Activated gamma-delta T cell treated with anti-CD3 and anti-CD28 coated beads, Interleukin-2, amount 50 U/mL, for 16 hours (primary cell): Measurements from ENCODE around the gene HMCN2.

Experiments
- DNase-seq: peaks from one replicate; pipeline ENCODE4 v3.0.0-alpha.2; 2020; ENCODE audit warnings: low read depth

The HMCN2 gene

GRCh38 chr9:130366072-130366471 is 100.5 kb downstream of the HMCN2 start:
- DNase-seq: no peak

- DNase-seq: no peak
Observed at GRCh38 chr9:130366888-130367550, 101.5 kb downstream of the HMCN2 start.

GRCh38 chr9:130368631-130369103 is 103.1 kb downstream of the HMCN2 start:
- DNase-seq: no peak

GRCh38 chr9:130370226-130370625 is 104.7 kb downstream of the HMCN2 start:
- no peak for DNase-seq

- no peak for DNase-seq
Observed at GRCh38 chr9:130371196-130371966, 105.8 kb downstream of the HMCN2 start.

- no peak for DNase-seq
Observed at GRCh38 chr9:130372057-130372456, 106.5 kb downstream of the HMCN2 start.

GRCh38 chr9:130373679-130374325 is 108.2 kb downstream of the HMCN2 start:
- DNase-seq: no peak

GRCh38 chr9:130377612-130378011 is 112.1 kb downstream of the HMCN2 start:
- no peak for DNase-seq

GRCh38 chr9:130378875-130379648 is 113.5 kb downstream of the HMCN2 start:
- no peak for DNase-seq

- DNase-seq: no peak
Observed at GRCh38 chr9:130379649-130379970, 114.0 kb downstream of the HMCN2 start.

GRCh38 chr9:130380920-130381469 is 115.4 kb downstream of the HMCN2 start:
- no peak for DNase-seq

- no peak for DNase-seq
Observed at GRCh38 chr9:130381660-130382059, 116.1 kb downstream of the HMCN2 start.

- DNase-seq: no peak
Observed at GRCh38 chr9:130382096-130382495, 116.5 kb downstream of the HMCN2 start.

- DNase-seq: no peak
Observed at GRCh38 chr9:130382636-130383349, 117.2 kb downstream of the HMCN2 start.

- DNase-seq: no peak
Observed at GRCh38 chr9:130383350-130383715, 117.8 kb downstream of the HMCN2 start.

GRCh38 chr9:130383979-130384676 is 118.6 kb downstream of the HMCN2 start:
- no peak for DNase-seq

GRCh38 chr9:130385257-130385656 is 119.7 kb downstream of the HMCN2 start:
- no peak for DNase-seq

- no peak for DNase-seq
Observed at GRCh38 chr9:130387398-130387797, 121.8 kb downstream of the HMCN2 start.

GRCh38 chr9:130387905-130388304 is 122.3 kb downstream of the HMCN2 start:
- DNase-seq: no peak

- no peak for DNase-seq
Observed at GRCh38 chr9:130390390-130390789, 124.8 kb downstream of the HMCN2 start.

- no peak for DNase-seq
Observed at GRCh38 chr9:130390986-130391385, 125.4 kb downstream of the HMCN2 start.
